ENCODE data around the gene DIAPH1.

Gene DIAPH1

DNA sequence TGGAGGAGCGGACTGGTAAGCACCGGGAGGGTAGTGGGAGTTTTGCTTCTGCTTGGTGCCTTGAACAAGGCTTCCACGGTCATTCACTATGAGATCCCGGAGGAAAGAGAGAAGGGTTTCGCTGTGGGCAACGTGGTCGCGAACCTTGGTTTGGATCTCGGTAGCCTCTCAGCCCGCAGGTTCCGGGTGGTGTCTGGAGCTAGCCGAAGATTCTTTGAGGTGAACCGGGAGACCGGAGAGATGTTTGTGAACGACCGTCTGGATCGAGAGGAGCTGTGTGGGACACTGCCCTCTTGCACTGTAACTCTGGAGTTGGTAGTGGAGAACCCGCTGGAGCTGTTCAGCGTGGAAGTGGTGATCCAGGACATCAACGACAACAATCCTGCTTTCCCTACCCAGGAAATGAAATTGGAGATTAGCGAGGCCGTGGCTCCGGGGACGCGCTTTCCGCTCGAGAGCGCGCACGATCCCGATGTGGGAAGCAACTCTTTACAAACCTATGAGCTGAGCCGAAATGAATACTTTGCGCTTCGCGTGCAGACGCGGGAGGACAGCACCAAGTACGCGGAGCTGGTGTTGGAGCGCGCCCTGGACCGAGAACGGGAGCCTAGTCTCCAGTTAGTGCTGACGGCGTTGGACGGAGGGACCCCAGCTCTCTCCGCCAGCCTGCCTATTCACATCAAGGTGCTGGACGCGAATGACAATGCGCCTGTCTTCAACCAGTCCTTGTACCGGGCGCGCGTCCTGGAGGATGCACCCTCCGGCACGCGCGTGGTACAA is 142.5 kb downstream of the DIAPH1 start:
- no peak for TF ChIP-seq CTCF (IDR thresholded peaks at IDR 0.05; ENCODE audit: poor library complexity, severe bottlenecking)
- Histone ChIP-seq H3K9me3 (ENCODE audit: severe bottlenecking) (peaks cover 3% of the 10 kb centered on the region), H3K27me3 (ENCODE audit: insufficient read depth, poor library complexity, severe bottlenecking) (no peaks in the 10 kb centered on the region), H3K36me3 (ENCODE audit: low read depth) (0 out of 2 replicates have a peak, but pooled peaks cover 4% of the 10 kb centered on the region), H3K4me1 (ENCODE audit: insufficient read depth, poor library complexity, severe bottlenecking) (no peaks in the 10 kb centered on the region), H3K4me3 (ENCODE audit: severe bottlenecking) (peak overlapping the region; percentile 40), H3K27ac (ENCODE audit: poor library complexity, severe bottlenecking) (peak overlapping the region; percentile 55)
- ATAC-seq (ENCODE audit: low read depth) (peak; percentile 58), DNase-seq (ENCODE audit: low spot score) (no peak)

DNA sequence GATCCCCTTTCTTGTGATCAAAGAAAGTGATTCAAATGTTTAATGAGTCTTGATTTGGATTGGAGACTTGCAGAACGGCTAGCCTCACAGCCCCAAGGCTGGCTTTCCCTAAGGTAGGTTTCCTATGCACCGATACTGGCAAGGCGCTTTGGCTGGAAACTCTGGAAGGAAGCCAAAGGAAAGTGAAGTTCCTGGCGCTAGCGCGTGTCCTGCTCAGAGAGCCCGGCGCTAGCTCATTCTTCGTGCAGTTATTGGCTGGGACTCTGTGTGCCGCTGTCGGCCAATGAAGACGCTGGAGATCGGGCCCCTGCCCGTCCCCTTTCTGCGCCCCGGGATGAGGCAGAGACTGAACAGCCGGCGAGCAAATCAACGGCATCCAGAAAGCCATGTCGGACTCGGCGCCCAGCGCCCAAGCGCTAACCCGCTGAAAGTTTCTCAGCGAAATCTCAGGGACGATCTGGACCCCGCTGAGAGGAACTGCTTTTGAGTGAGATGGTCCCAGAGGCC is 143.1 kb downstream of the DIAPH1 start, which contains the start of gene PCDHGC3:
Gene PCDHGC3, plus strand, starts transcription at position 342 of the 507 bp plus-strand sequence. Its CDS starts 151 bp downstream, at position 493.
- Histone ChIP-seq H3K27me3 (ENCODE audit: insufficient read depth, poor library complexity, severe bottlenecking) (no peaks in the 10 kb centered on the region), H3K4me3 (ENCODE audit: severe bottlenecking) (peak within 1 kb of the TSS; percentile 40), H3K27ac (ENCODE audit: poor library complexity, severe bottlenecking) (peak within 1 kb of the TSS; percentile 55), H3K4me1 (ENCODE audit: insufficient read depth, poor library complexity, severe bottlenecking) (no peaks in the 10 kb centered on the region), H3K36me3 (ENCODE audit: low read depth) (0 out of 2 replicates have a peak, but pooled peaks cover 4% of the 10 kb centered on the region), H3K9me3 (ENCODE audit: severe bottlenecking) (peaks cover 3% of the 10 kb centered on the region)
- peak; percentile 86 for TF ChIP-seq CTCF (IDR thresholded peaks at IDR 0.05; ENCODE audit: poor library complexity, severe bottlenecking)
- ATAC-seq (ENCODE audit: low read depth): peak; percentile 96
- peak; percentile 95 for DNase-seq (ENCODE audit: low spot score)

DNA sequence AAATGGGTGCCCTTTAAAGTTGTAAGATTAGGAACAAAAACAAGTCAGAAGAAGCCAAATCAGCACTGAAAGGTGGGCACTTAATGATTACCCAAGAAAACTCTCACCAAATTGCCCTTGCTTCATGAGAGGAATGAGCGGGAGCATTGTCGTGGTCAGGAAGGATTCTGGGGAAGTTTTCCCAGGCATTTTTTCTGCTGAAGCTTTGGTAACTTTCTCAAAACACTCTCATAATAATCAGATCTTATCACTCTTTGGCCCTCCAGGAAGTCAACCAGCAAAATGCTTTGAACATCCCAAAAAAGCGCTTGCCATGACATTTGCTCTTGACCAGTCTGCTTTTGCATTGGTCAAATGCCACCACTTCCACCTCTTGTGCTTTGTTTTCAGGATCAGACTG is 153.4 kb downstream of the DIAPH1 start:
- Histone ChIP-seq H3K27ac (ENCODE audit: poor library complexity, severe bottlenecking) (no peak overlapping the region), H3K36me3 (ENCODE audit: low read depth) (no peaks in the 10 kb centered on the region), H3K9me3 (ENCODE audit: severe bottlenecking) (no peaks in the 10 kb centered on the region), H3K4me3 (ENCODE audit: severe bottlenecking) (no peak overlapping the region), H3K4me1 (ENCODE audit: insufficient read depth, poor library complexity, severe bottlenecking) (no peaks in the 10 kb centered on the region), H3K27me3 (ENCODE audit: insufficient read depth, poor library complexity, severe bottlenecking) (no peaks in the 10 kb centered on the region)
- no peak for TF ChIP-seq CTCF (IDR thresholded peaks at IDR 0.05; ENCODE audit: poor library complexity, severe bottlenecking)
- ATAC-seq (ENCODE audit: low read depth) (no peak), DNase-seq (ENCODE audit: low spot score) (no peak)

All from RWPE2 (cell line).